OCI-LY3 (cell line): ENCODE results near the gene FBXW7.

Experiments used
- H2AFZ ChIP-seq: fragments of 200-600, 300-600 bp; shearing (Covaris generic); 2 replicates; pipeline ENCODE4 v1.6.0; 2014; ENCODE audit warnings: antibody characterized with exemption, low read depth, low read length
- H3K27ac ChIP-seq: fragments of 200-600, 300-600 bp; sonication (generic); 2 replicates; pipeline ENCODE4 v1.5.1; 2014; ENCODE audit warnings: mild to moderate bottlenecking, low read length, moderate library complexity, mixed read lengths
- H3K27me3 ChIP-seq: fragments of 200-600, 300-600 bp; sonication (generic); 2 replicates; pipeline ENCODE4 v1.6.1; 2014; ENCODE audit warnings: low read depth, low read length, mixed read lengths
- H3K36me3 ChIP-seq: fragments of 200-600, 300-600 bp; sonication (generic); replicated peaks from 2 replicates; pipeline ENCODE3; 2014; ENCODE audit warnings: low read depth, low read length, mixed read lengths
- H3K4me1 ChIP-seq: fragments of 300-600, 200-600 bp; sonication (generic); 2 replicates; pipeline ENCODE4 v1.6.1; 2014; ENCODE audit warnings: low read length, mixed read lengths
- H3K4me2 ChIP-seq: fragments of 200-600, 300-600 bp; sonication (generic); 2 replicates; pipeline ENCODE4 v1.6.1; 2014; ENCODE audit warnings: low read length, mixed read lengths
- H3K4me3 ChIP-seq: fragments of 300-600, 200-600 bp; sonication (generic); 2 replicates; pipeline ENCODE4 v1.5.1; 2014; ENCODE audit warnings: antibody characterized with exemption, mild to moderate bottlenecking, low read length, moderate library complexity
- H3K79me2 ChIP-seq: fragments of 300-600, 200-600 bp; shearing (Covaris generic); 2 replicates; pipeline ENCODE4 v1.6.1; 2014; ENCODE audit warnings: mild to moderate bottlenecking, low read length, mixed read lengths
- H3K9ac ChIP-seq: fragments of 300-600, 200-600 bp; shearing (Covaris generic); 2 replicates; pipeline ENCODE4 v1.6.0; 2014; ENCODE audit warnings: mild to moderate bottlenecking, low read length, moderate library complexity
- H3K9me3 ChIP-seq: fragments of 200-600, 300-600 bp; shearing (Covaris generic); 2 replicates; pipeline ENCODE4 v1.6.1; 2014; ENCODE audit warnings: low read length, mixed read lengths; ENCODE audit not compliant: insufficient read depth
- H4K20me1 ChIP-seq: fragments of 200-600, 300-600 bp; sonication (generic); 2 replicates; pipeline ENCODE4 v1.6.1; 2016; ENCODE audit warnings: low read length, mixed read lengths; ENCODE audit not compliant: insufficient read depth
- CTCF ChIP-seq: fragments of 200-600, 300-600 bp; sonication (generic); IDR thresholded peaks from 2 replicates; pipeline ENCODE4 v1.5.1; 2014; ENCODE audit warnings: antibody characterized with exemption, low read length, low read depth
- EZH2phosphoT487 ChIP-seq: fragments of 200-600 bp; shearing (Covaris generic); IDR thresholded peaks from 2 replicates; pipeline ENCODE4 v1.6.1; 2018; ENCODE audit warnings: antibody characterized with exemption, mixed run types, low read depth

Gene FBXW7

GRCh38 chr4:152279234-152279566, 256.7 kb downstream of the FBXW7 start:
- H3K4me1 ChIP-seq: peaks cover 28% of the 10 kb centered on the region
- H3K4me3 ChIP-seq: peak overlapping the region; percentile 55
- no peaks in the 10 kb centered on the region for H4K20me1 ChIP-seq
- no peaks in the 10 kb centered on the region for H3K27me3 ChIP-seq
- no peak overlapping the region for H2AFZ ChIP-seq
- TF ChIP-seq CTCF (no peak), EZH2phosphoT487 (no peak)
- H3K79me2 ChIP-seq: no peaks in the 10 kb centered on the region
- no peaks in the 10 kb centered on the region for H3K36me3 ChIP-seq
- H3K27ac ChIP-seq: peak overlapping the region; percentile 17
- H3K4me2 ChIP-seq: peak overlapping the region; percentile 69
- H3K9ac ChIP-seq: peak overlapping the region; percentile 9; the same call in 1 of the 2 replicates
- no peaks in the 10 kb centered on the region for H3K9me3 ChIP-seq

GRCh38 chr4:152278505-152279233, 257.2 kb downstream of the FBXW7 start:
- Histone ChIP-seq H4K20me1 (no peaks in the 10 kb centered on the region), H2AFZ (peak overlapping the region; percentile 21; the same call in 1 of the 2 replicates), H3K27ac (peak overlapping the region; percentile 38), H3K9ac (peak overlapping the region; percentile 11; the same call in 1 of the 2 replicates), H3K27me3 (no peaks in the 10 kb centered on the region), H3K4me1 (peaks cover 28% of the 10 kb centered on the region), H3K79me2 (no peaks in the 10 kb centered on the region), H3K4me3 (peak overlapping the region; percentile 55), H3K4me2 (peak overlapping the region; percentile 69), H3K9me3 (no peaks in the 10 kb centered on the region), H3K36me3 (no peaks in the 10 kb centered on the region)
- TF ChIP-seq EZH2phosphoT487 (no peak), CTCF (no peak)

GRCh38 chr4:152278172-152278504, 257.8 kb downstream of the FBXW7 start:
- H3K27ac ChIP-seq: peak overlapping the region; percentile 38
- peak overlapping the region; percentile 11; the same call in 1 of the 2 replicates for H3K9ac ChIP-seq
- H2AFZ ChIP-seq: peak overlapping the region; percentile 21; the same call in 1 of the 2 replicates
- peak overlapping the region; percentile 69 for H3K4me2 ChIP-seq
- H3K36me3 ChIP-seq: no peaks in the 10 kb centered on the region
- H3K27me3 ChIP-seq: no peaks in the 10 kb centered on the region
- TF ChIP-seq CTCF (no peak), EZH2phosphoT487 (no peak)
- peak overlapping the region; percentile 55 for H3K4me3 ChIP-seq
- peaks cover 28% of the 10 kb centered on the region for H3K4me1 ChIP-seq
- H3K9me3 ChIP-seq: no peaks in the 10 kb centered on the region
- H4K20me1 ChIP-seq: no peaks in the 10 kb centered on the region
- H3K79me2 ChIP-seq: no peaks in the 10 kb centered on the region

GRCh38 chr4:152277333-152277732, 258.6 kb downstream of the FBXW7 start:
- H2AFZ ChIP-seq: no peak overlapping the region
- H3K27me3 ChIP-seq: no peaks in the 10 kb centered on the region
- H4K20me1 ChIP-seq: no peaks in the 10 kb centered on the region
- no peak overlapping the region for H3K4me2 ChIP-seq
- H3K79me2 ChIP-seq: no peaks in the 10 kb centered on the region
- H3K4me3 ChIP-seq: no peak overlapping the region
- no peak overlapping the region for H3K27ac ChIP-seq
- peaks cover 28% of the 10 kb centered on the region for H3K4me1 ChIP-seq
- no peaks in the 10 kb centered on the region for H3K36me3 ChIP-seq
- no peak overlapping the region for H3K9ac ChIP-seq
- TF ChIP-seq CTCF (no peak), EZH2phosphoT487 (no peak)
- no peaks in the 10 kb centered on the region for H3K9me3 ChIP-seq
